NCI-H2196 (cell line): Measurements from ENCODE around the gene TPSD1.

Experiments
- DNase-seq: peaks from one replicate; lab custom pipeline; 2025; ENCODE audit not compliant: unreplicated experiment; lab: John Stamatoyannopoulos, UW

The TPSD1 gene

DNA sequence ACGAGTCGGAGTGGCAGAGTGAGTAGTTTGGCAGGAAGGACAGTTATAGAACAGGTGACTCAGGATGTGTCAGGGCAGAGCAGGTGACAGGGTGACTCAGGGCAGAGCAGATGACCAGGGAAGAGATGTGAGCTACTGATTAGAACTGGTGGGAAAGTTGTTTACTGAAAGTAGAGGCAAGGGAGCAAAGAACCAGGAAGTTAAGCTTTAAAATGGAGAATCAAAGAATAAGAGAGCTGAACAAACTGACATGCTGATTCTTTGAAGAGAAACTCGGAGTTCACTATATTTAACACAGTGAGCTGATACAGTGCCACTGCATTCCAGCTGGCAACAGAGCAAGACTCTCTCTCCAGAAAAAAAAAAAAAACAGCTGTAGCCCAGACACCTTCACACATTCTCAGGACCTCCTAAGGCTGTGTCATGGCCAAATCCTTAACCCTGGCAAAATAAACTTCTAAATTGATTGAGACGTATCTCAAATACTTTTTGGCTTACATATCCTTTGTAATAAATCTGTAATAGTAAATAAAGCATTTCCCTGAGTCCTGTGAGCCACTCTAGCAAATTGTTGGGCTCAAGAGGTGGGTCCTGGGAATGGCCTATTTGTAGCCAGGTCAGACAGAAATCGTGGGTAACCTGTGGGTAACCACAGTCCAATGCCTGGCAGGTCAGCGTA, 41.3 kb downstream of the TPSD1 start:
- DNase-seq, result peak; percentile 75

DNA sequence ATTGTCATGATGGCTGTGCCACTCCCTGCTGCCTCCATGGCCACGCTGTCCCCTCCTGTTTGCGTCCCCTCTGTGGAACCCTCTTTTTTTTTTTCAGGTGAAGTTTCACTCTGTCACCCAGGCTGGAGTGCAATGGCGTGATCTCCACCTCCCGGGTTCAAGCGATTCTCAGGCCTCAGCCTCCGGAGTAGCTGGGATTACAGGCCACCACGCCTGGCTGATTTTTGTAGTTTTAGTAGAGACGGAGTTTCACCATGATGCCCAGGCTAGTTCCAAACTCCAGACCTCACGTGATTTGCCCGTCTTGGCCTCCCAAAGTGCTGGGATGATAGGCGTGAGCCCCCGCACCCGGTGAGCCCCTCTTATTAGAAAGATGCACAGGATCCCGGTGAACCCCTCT, 42.5 kb downstream of the TPSD1 start:
- DNase-seq, result no peak

DNA sequence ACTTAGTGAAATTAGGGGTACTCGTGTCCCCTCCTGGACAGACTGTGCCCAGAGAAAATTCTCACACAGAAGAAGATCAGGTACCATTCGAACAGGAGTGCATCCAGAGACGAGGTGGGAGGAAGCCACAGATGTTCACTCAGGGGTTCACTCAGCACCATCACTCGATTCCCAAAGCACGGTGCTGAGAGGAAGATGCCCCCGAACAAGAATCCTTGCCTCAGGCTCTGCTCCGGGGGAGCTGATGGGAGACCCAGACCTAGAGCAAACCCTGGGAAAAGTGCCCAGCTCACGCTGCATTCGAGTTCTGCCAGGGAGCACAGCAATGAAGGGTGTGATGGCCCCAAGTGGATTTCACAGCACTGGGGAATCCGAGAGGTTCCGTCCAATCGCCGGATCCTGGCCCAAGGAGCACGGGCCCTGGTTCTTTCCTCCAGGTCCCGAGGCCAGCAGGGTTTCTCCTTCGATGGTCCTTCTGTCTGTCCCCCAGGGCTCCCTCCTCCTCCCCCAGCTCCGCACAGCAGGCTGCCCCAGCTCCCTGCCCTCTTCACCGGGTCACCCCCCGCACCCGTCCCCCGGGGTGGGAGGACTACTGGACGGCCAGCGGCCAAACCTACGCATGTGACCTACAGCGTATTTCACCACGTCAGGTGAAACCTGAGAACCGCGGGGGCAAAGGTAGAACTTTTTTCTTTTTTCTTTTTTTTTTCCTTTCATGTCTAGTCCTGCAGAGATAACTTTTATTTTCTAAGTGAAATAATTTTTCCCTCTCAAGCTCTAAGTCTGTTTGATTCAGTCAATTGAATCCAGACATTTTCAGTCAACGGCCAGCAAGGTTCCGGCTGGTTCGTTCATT, 43.4 kb downstream of the TPSD1 start:
- DNase-seq, result no peak

GRCh38 chr16:1299868-1300203, 44.0 kb downstream of the TPSD1 start:
- DNase-seq, result no peak

DNA sequence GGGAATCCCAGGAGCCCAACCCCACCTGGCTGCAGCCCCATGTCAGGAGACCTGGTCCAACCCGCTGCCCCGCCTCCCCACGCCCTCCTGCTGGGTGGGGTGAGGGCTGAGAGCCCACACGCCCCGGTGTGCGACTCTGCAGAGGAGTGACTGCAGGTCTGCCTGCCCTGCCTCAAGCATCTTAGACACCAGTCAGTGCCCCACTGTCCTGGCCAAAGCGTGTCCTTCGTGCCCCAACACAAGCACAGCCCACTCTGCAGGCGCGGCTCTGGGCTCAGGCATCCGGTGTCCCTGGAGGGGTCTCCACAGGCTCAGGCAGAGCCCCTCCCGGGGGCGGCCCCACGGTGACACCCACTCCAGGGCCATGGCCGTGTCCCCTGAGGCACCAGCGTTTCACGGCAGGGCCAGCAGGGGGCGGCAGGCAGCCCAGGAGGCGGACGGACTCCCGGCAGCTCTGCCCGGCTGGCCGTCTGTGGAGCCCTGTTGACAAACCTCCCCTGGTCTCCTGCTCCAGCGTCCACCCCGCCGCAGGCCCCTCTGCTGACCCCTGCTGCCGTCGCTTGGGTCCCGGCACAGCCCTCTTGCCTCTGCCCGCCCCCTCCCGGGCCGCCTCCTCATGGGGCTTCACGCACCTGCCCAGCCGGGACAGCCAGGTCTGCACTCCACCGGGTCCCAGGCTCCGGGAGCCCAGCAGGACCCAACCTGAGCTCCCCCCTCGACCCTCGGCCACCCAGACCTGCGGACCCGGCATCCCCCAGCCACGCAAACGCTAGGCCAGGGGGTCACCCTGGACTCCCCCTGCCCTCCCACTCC, 45.0 kb downstream of the TPSD1 start:
- DNase-seq, result peak; percentile 20

DNA sequence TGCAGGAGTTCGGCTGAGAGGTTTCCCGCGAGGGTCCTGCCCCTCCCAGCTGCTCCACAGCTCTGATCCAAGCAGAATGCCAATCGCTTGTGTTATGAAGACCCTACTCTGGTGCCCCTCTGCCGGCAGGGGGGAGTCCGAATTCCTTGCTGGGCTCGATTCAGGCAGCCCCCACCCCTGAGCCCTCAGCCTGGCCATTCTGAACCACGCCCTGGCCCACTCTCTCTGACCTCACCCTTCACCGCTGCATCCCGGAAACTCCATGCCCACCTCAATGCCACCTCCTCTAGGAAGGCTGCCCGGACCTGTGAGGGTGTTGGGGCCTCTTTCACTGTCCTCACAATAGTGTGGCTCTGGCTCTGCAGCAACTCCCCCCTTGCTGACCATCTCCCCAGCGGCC, 45.7 kb downstream of the TPSD1 start:
- no peak for DNase-seq

- DNase-seq, result no peak
Observed at GRCh38 chr16:1305823-1306222, 50.0 kb downstream of the TPSD1 start.

GRCh38 chr16:1306334-1306733, 50.5 kb downstream of the TPSD1 start:
- no peak for DNase-seq

DNA sequence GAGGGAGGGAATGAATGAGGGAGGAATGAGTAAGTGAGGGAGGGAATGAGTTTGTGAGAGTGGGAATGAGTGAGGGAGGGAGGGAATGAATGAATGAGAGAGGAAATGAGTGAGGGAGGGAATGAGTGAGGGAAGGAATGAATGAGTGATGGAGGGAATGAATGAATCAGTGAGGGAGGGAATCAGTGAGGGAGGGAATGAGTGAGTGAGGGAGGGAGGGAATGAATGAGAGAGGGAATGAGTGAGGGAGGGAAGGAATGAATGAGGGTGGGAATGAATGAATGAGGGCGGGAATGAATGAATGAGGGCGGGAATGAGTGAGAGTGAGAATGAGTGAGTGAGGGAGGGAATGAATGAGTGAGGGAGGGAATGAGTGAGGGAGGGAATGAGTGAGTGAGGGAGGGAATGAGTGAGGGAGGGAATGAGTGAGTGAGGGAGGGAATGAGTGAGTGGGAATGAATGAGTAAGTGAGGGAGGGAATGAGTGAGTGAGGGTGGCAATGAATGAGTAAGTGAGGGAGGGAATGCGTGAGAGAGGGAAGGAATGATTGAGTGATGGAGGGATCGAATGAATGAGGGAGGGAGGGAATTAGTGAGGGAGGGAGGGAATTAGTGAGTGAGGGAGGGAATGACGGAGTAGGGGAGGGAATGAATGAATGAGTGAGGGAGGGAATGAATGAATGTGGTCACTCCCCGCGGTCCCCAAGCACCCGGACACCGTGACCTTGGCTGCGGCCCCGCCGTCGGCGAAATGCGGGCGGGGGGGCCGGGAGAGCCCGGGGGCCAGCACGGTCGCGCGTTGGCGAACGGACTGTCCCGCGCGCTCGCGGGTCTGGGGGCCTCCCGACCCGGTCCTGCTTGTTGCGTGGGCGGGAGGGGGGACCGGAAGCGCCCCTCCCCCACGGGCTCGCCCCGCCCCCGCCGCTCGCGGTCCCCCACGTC, 52.4 kb downstream of the TPSD1 start:
- no peak for DNase-seq
